Endometrium (tissue), 2 donors: ENCODE results near the gene SLCO1B3.

ENCODE experiments used
- FAIRE-seq: peaks from 2 replicates; lab custom pipeline; 2012; peaks lifted over from hg19 to GRCh38; lab: Jason Lieb, UNC
- donor health status: control.
- donor health status: control.

Gene SLCO1B3

GRCh38 chr12:20885552-20885951 lies 75.0 kb downstream of the SLCO1B3 start:
- FAIRE-seq = no peak

GRCh38 chr12:20917269-20917668 lies 106.8 kb downstream of the SLCO1B3 start:
- FAIRE-seq = no peak

- no peak for FAIRE-seq
These were observed 107.3 kb downstream of the SLCO1B3 start for GRCh38 chr12:20917819-20918218.

- no peak for FAIRE-seq
These were observed 121.4 kb downstream of the SLCO1B3 start for GRCh38 chr12:20931894-20932293.

DNA sequence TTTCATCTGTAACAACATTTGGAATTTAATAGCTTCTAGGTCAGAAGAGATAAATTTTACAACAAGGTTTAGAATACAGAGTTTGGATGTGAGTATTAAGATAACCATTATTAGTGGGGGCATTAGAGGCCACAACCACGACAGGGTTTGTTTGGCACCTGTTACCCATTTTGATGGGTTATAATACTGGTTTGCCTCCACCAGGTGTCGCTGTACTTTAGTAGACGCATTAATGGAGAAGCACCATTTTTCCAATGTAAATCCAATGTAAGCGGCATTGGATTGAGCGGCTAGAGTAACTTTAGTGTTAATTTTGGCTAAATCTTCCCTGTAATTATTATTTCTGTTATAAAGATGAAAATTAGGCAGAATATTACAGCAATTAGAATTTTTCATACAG lies 136.2 kb downstream of the SLCO1B3 start:
- no peak for FAIRE-seq

GRCh38 chr12:20950248-20950647 lies 139.7 kb downstream of the SLCO1B3 start:
- no peak for FAIRE-seq

- no peak for FAIRE-seq
These were observed 152.8 kb downstream of the SLCO1B3 start for GRCh38 chr12:20963303-20963702.

- no peak for FAIRE-seq
These were observed 153.3 kb downstream of the SLCO1B3 start for GRCh38 chr12:20963762-20964161.
